HepG2 (cell line): ENCODE results near the gene LRIG3.

Experiments
- POLR2A ChIP-seq, 2 experiments: IDR thresholded peaks; 2 replicates each; pipeline ENCODE4 v1.6.1; 2011; ENCODE audit warnings: low read depth in 2 of 2, low read length in 2 of 2, mild to moderate bottlenecking in 1 of 2, moderate library complexity in 1 of 2; ENCODE audit not compliant: insufficient read depth in 1 of 2
- ZFP37 ChIP-seq: sonication (generic); formaldehyde crosslinking; IDR thresholded peaks from 2 replicates; pipeline ENCODE4 v1.4.0; 2020; ENCODE audit warnings: missing genetic modification reagents, borderline replicate concordance

GRCh38 chr12:58920961-58921861, 907 bp upstream of the LRIG3 start:
- no peak for TF ChIP-seq POLR2A (IDR thresholded peaks at IDR 0.05; ENCODE audit: insufficient read depth in 1 of 2, low read depth in 2 of 2, low read length in 2 of 2)
- no peak for TF ChIP-seq ZFP37 (CRISPR knock-in tag)
